Fibroblast of gingiva (primary cell): ENCODE results near the gene CXCL6.

ENCODE experiments used
- DNase-seq: peaks from one replicate; pipeline ENCODE4 v3.0.0-alpha.2; 2011; ENCODE audit warnings: low read depth

The CXCL6 gene

GRCh38 chr4:73868206-73869129 is 32.0 kb downstream of the CXCL6 start:
- peak; percentile 19 for DNase-seq

GRCh38 chr4:73869130-73870055 is 32.9 kb downstream of the CXCL6 start, which contains the start of gene CXCL1:
Gene CXCL1, plus strand, starts transcription at chr4:73869393. Its CDS starts 78 bp downstream, at chr4:73869471.
- DNase-seq: peak; percentile 73

GRCh38 chr4:73870260-73870659 is 33.8 kb downstream of the CXCL6 start:
- DNase-seq: peak; percentile 65

- peak; percentile 90 for DNase-seq
Measured at GRCh38 chr4:73870768-73871167, 34.3 kb downstream of the CXCL6 start.

- peak; percentile 38 for DNase-seq
Measured at GRCh38 chr4:73871511-73872310, 35.2 kb downstream of the CXCL6 start.

- peak; percentile 50 for DNase-seq
Measured at GRCh38 chr4:73872316-73873108, 36.0 kb downstream of the CXCL6 start.

GRCh38 chr4:73874386-73874785 is 37.9 kb downstream of the CXCL6 start:
- DNase-seq: no peak

- no peak for DNase-seq
Measured at GRCh38 chr4:73875401-73875800, 38.9 kb downstream of the CXCL6 start.

- peak; percentile 38 for DNase-seq
Measured at GRCh38 chr4:73883306-73883705, 46.8 kb downstream of the CXCL6 start.

GRCh38 chr4:73885574-73886267 is 49.2 kb downstream of the CXCL6 start:
- DNase-seq: no peak
